ENCODE measurements around the gene CFAP210.

Gene CFAP210

GRCh38 chr2:169672406-169672805 lies 21.8 kb downstream of the CFAP210 start:
- DNase-seq = no peak

- no peak for DNase-seq
These were observed 23.3 kb downstream of the CFAP210 start for GRCh38 chr2:169670937-169671336.

- DNase-seq = no peak
These were observed 24.0 kb downstream of the CFAP210 start for GRCh38 chr2:169670215-169670651.

GRCh38 chr2:169667583-169667982 lies 26.6 kb downstream of the CFAP210 start:
- DNase-seq = no peak

GRCh38 chr2:169664978-169665930 lies 29.0 kb downstream of the CFAP210 start:
- DNase-seq = no peak

GRCh38 chr2:169664600-169664977 lies 29.6 kb downstream of the CFAP210 start:
- no peak for DNase-seq

- no peak for DNase-seq
These were observed 31.0 kb downstream of the CFAP210 start for GRCh38 chr2:169663247-169663646.

GRCh38 chr2:169662744-169663143 lies 31.5 kb downstream of the CFAP210 start:
- no peak for DNase-seq

- no peak for DNase-seq
These were observed 32.9 kb downstream of the CFAP210 start for GRCh38 chr2:169661265-169661664.

GRCh38 chr2:169659320-169659719 lies 34.9 kb downstream of the CFAP210 start:
- no peak for DNase-seq

- no peak for DNase-seq
These were observed 35.3 kb downstream of the CFAP210 start for GRCh38 chr2:169658877-169659276.

- no peak for DNase-seq
These were observed 38.0 kb downstream of the CFAP210 start for GRCh38 chr2:169656164-169656563.

GRCh38 chr2:169653636-169654035 lies 40.6 kb downstream of the CFAP210 start:
- DNase-seq = no peak

GRCh38 chr2:169649278-169649677 lies 44.9 kb downstream of the CFAP210 start:
- DNase-seq = no peak

- DNase-seq = no peak
These were observed 46.7 kb downstream of the CFAP210 start for GRCh38 chr2:169647496-169647895.

- DNase-seq = no peak
These were observed 50.0 kb downstream of the CFAP210 start for GRCh38 chr2:169644173-169644572.

- no peak for DNase-seq
These were observed 52.7 kb downstream of the CFAP210 start for GRCh38 chr2:169641464-169641863.

GRCh38 chr2:169640104-169640503 lies 54.1 kb downstream of the CFAP210 start:
- no peak for DNase-seq

GRCh38 chr2:169637620-169638019 lies 56.6 kb downstream of the CFAP210 start:
- DNase-seq = no peak

GRCh38 chr2:169636440-169637097 lies 57.6 kb downstream of the CFAP210 start:
- DNase-seq = no peak

GRCh38 chr2:169625781-169626180 lies 68.4 kb downstream of the CFAP210 start:
- no peak for DNase-seq

GRCh38 chr2:169623235-169623634 lies 71.0 kb downstream of the CFAP210 start:
- DNase-seq = no peak

- no peak for DNase-seq
These were observed 73.7 kb downstream of the CFAP210 start for GRCh38 chr2:169620509-169620908.

- DNase-seq = no peak
These were observed 74.3 kb downstream of the CFAP210 start for GRCh38 chr2:169619946-169620345.
